Measurements from ENCODE around the gene RWDD1.

The RWDD1 gene

DNA sequence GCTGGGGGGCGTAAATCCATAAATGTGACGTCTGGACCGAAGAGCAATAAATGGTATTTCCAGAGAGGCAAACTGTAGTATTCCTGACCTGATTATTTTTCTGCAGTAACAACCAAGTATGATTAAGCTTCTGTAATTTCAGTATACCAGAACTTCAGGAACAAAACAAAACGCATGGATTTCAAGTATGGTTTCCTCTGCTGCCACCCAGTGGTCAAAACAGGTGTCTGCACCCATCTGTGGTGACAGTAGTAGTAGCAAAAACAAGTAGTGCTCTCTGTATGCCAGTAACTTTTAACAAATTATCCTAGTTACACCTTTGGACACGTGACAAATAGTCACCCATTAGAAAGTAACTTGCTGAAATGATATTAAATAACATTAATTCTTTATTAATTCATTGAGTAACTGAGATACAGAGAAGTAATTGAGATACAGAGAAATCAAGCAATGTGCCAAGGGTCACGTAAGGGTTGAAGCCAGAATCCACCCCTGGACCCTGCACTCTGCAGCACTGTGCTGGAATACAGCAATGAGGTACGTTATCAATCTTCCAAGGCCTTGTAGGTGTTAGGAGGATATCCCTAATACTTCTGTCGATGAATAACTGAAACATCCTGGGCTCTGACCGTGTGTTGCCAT is 9.8 kb upstream of the RWDD1 start:
- Histone ChIP-seq H3K27me3 (replicated peaks; ENCODE audit: control insufficient read depth, insufficient read depth, low read length) (no peaks in the 10 kb centered on the region), H3K4me3 (replicated peaks; ENCODE audit: low read depth, low read length) (no peak overlapping the region), H3K36me3 (ENCODE audit: control insufficient read depth, insufficient read depth, low read length) (no peaks in the 10 kb centered on the region)
- TF ChIP-seq, protein P1, sequence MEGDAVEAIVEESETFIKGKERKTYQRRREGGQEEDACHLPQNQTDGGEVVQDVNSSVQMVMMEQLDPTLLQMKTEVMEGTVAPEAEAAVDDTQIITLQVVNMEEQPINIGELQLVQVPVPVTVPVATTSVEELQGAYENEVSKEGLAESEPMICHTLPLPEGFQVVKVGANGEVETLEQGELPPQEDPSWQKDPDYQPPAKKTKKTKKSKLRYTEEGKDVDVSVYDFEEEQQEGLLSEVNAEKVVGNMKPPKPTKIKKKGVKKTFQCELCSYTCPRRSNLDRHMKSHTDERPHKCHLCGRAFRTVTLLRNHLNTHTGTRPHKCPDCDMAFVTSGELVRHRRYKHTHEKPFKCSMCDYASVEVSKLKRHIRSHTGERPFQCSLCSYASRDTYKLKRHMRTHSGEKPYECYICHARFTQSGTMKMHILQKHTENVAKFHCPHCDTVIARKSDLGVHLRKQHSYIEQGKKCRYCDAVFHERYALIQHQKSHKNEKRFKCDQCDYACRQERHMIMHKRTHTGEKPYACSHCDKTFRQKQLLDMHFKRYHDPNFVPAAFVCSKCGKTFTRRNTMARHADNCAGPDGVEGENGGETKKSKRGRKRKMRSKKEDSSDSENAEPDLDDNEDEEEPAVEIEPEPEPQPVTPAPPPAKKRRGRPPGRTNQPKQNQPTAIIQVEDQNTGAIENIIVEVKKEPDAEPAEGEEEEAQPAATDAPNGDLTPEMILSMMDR (IDR thresholded peaks at IDR 0.05; ENCODE audit: insufficient read depth, low read length, poor library complexity, severe bottlenecking): peak; percentile 81
- DNase-seq (ENCODE audit: extremely low read depth, insufficient read length): no peak

DNA sequence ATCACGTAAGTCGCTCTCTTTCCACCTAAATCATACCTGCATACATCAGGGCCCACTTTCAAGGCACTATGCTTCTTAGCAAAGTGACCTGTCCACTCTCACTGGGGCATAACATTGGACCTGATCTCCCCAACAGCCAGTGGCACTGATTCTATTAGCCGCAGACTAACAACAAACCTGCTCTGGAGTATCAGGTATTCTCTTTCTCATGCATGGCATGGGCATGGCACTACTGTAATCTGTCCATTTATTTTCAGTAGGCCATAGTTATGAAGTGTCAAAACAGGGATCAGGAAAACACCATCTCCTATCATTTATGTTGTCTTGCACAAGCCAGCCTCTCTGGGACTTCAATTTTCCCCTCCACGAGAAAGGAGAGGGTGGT is 9.3 kb upstream of the RWDD1 start:
- TF ChIP-seq, protein P1 (IDR thresholded peaks at IDR 0.05; ENCODE audit: insufficient read depth, low read length, poor library complexity, severe bottlenecking): no peak
- no peak for DNase-seq (ENCODE audit: extremely low read depth, insufficient read length)
- Histone ChIP-seq H3K4me3 (replicated peaks; ENCODE audit: low read depth, low read length) (no peak overlapping the region), H3K36me3 (ENCODE audit: control insufficient read depth, insufficient read depth, low read length) (no peaks in the 10 kb centered on the region), H3K27me3 (replicated peaks; ENCODE audit: control insufficient read depth, insufficient read depth, low read length) (no peaks in the 10 kb centered on the region)

DNA sequence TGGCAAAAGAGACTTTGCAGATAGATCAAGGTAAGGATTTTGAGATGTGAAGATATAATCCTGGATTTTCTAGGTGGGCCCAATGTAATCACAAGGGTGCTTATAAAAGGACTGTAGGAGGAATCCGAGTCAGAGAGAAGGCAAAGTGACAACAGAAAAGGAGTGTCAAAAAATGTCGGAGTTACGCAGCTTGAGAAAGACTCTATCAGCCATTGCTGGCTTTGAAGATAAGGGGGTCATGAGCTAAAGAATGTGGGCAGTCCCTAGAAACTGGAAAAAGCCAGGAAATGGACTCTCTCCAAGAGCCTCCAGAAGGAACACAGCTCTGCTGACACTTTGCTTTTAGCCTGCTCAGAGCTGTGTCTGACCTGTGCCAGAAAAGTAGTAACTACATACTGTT is 8.7 kb upstream of the RWDD1 start:
- TF ChIP-seq, protein P1 (IDR thresholded peaks at IDR 0.05; ENCODE audit: insufficient read depth, low read length, poor library complexity, severe bottlenecking): no peak
- DNase-seq (ENCODE audit: extremely low read depth, insufficient read length): no peak
- Histone ChIP-seq H3K4me3 (replicated peaks; ENCODE audit: low read depth, low read length) (no peak overlapping the region), H3K36me3 (ENCODE audit: control insufficient read depth, insufficient read depth, low read length) (no peaks in the 10 kb centered on the region), H3K27me3 (replicated peaks; ENCODE audit: control insufficient read depth, insufficient read depth, low read length) (no peaks in the 10 kb centered on the region)

DNA sequence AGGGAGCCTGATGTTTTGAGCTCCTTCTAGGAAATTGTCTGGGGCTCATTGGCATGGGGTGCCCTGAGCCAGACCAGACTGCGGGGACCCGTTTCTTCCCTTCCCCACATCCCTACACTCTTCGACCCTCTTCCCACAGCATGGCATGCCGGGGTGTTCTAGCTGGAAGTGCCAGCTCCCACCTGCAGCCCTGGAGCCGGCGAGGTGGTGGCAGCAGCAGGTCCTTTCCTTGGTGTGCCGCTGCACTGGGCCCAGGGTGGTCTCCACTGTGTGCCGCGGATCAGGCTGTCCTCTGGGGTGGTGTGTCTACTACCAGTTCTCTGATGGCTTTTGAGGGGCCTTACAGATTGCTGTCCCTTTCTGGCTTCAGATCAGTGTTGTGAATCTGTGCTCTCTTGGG is 7.5 kb upstream of the RWDD1 start:
- Histone ChIP-seq H3K4me3 (replicated peaks; ENCODE audit: low read depth, low read length) (no peak overlapping the region), H3K27me3 (replicated peaks; ENCODE audit: control insufficient read depth, insufficient read depth, low read length) (no peaks in the 10 kb centered on the region), H3K36me3 (ENCODE audit: control insufficient read depth, insufficient read depth, low read length) (no peaks in the 10 kb centered on the region)
- no peak for DNase-seq (ENCODE audit: extremely low read depth, insufficient read length)
- TF ChIP-seq, protein P1 (IDR thresholded peaks at IDR 0.05; ENCODE audit: insufficient read depth, low read length, poor library complexity, severe bottlenecking): no peak

DNA sequence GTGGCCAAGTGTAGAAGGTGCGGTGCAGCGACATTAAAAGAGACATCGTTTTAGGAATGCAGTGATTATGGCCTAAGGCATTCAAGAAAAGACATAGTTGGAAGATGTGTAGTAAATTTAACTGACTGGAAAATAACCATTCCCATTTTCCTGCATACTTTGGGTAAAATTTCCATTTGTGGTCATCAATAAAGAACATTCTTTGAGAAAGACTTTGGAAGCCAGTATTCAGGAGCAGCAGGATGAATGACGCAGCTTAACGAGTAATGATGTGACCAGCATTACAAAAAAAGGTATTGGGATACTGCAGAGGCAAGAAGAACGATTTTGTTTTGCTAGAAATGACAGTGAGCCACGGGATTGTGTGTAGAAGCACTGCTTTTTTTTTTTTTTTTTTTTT is 7.0 kb upstream of the RWDD1 start:
- no peak for DNase-seq (ENCODE audit: extremely low read depth, insufficient read length)
- Histone ChIP-seq H3K4me3 (replicated peaks; ENCODE audit: low read depth, low read length) (no peak overlapping the region), H3K36me3 (ENCODE audit: control insufficient read depth, insufficient read depth, low read length) (no peaks in the 10 kb centered on the region), H3K27me3 (replicated peaks; ENCODE audit: control insufficient read depth, insufficient read depth, low read length) (no peaks in the 10 kb centered on the region)
- TF ChIP-seq, protein P1 (IDR thresholded peaks at IDR 0.05; ENCODE audit: insufficient read depth, low read length, poor library complexity, severe bottlenecking): no peak
